ENCODE data around the gene LMTK3.

The LMTK3 gene

DNA sequence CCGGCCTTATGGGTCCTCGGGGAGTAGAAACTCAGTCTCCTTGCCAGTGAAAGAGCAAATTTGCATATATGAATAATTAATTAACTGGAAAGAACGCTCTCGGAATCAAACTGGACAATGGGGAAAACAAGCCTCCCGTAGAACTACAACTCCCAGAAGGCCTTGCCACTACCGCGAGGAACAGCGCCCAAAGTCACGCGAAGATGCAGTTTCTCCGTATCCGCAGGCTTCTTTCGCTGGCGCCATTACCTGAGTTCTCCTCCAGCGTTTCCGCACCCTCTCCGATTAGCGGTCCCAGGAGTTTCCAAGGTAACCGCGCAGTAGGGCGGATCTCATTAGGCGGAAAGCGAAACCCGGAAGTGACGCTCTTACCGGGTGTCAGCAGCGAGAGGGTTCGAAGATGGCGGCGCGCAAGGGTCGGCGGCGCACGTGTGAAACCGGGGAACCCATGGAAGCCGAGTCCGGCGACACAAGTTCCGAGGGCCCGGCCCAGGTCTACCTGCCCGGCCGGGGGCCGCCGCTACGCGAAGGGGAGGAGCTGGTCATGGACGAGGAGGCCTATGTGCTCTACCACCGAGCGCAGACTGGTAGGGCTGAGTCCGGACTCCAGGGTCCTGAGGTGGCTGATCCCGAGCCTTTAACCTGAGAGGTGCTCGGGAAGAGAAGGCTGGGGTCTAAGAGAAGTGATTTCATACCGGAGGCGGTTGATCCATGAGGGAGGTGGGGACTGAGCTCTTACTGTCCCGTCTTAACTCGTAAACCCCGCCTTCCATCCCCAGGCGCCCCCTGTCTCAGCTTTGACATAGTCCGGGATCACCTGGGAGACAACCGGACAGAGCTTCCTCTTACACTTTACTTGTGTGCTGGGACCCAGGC lies 65.8 kb downstream of the LMTK3 start, which contains the start of gene GRWD1:
TSS of gene GRWD1 (plus strand) at position 378 of the 876 bp plus-strand sequence. CDS start at position 401, 23 bp downstream.
- DNase-seq (peak; percentile 91), ATAC-seq (peak; percentile 94)
- Mint-ChIP-seq H3K36me3 (ENCODE audit: low read depth) (peaks cover 38% of the 10 kb centered on the region), H3K27ac (peak within 1 kb of the TSS; percentile 91), H3K4me3 (peak within 1 kb of the TSS; percentile 88), H3K4me1 (peaks cover 41% of the 10 kb centered on the region), H3K9me3 (no peaks in the 10 kb centered on the region), H3K27me3 (peaks cover 22% of the 10 kb centered on the region)

DNA sequence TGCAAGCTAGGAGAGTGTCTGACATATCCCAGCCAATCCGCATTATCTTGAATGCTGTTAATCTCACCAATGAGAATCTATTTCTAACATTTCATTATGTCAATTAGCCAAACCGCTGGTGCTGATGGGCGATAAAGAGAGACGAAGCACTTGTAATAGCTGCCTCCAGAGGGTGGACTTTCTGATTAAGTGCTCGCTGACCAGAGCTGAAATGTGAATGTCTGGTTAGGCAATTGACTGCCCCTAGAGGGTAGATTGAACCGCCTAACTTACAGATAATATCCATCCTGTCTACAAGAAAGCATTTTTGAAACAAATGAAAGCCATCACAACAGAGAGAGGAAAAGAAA lies 66.4 kb downstream of the LMTK3 start:
- DNase-seq = no peak
- peak; percentile 7 for ATAC-seq
- Mint-ChIP-seq H3K27ac (peak overlapping the region; percentile 91), H3K4me3 (peak overlapping the region; percentile 88), H3K27me3 (peaks cover 22% of the 10 kb centered on the region), H3K36me3 (ENCODE audit: low read depth) (peaks cover 36% of the 10 kb centered on the region), H3K9me3 (no peaks in the 10 kb centered on the region), H3K4me1 (peaks cover 41% of the 10 kb centered on the region)

DNA sequence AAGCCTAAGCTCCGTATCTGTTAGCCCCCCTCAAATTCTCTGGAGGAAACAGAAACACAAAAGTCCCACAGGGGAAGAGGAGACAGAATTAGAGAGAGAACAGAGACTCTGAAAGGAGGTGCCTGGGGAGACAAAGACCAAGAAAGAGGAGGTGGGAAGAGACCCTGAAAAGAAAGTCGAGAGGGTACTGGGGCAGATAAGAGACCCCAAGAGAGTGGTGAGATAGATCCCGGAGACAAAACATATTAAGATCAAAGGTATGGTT lies 66.8 kb downstream of the LMTK3 start:
- H3K4me1 Mint-ChIP-seq = peaks cover 41% of the 10 kb centered on the region
- H3K4me3 Mint-ChIP-seq = peak overlapping the region; percentile 88
- DNase-seq (no peak), ATAC-seq (no peak)
- H3K27me3 Mint-ChIP-seq = peaks cover 22% of the 10 kb centered on the region
- peaks cover 36% of the 10 kb centered on the region for H3K36me3 Mint-ChIP-seq (ENCODE audit: low read depth)
- no peaks in the 10 kb centered on the region for H3K9me3 Mint-ChIP-seq
- peak overlapping the region; percentile 33 for H3K27ac Mint-ChIP-seq

DNA sequence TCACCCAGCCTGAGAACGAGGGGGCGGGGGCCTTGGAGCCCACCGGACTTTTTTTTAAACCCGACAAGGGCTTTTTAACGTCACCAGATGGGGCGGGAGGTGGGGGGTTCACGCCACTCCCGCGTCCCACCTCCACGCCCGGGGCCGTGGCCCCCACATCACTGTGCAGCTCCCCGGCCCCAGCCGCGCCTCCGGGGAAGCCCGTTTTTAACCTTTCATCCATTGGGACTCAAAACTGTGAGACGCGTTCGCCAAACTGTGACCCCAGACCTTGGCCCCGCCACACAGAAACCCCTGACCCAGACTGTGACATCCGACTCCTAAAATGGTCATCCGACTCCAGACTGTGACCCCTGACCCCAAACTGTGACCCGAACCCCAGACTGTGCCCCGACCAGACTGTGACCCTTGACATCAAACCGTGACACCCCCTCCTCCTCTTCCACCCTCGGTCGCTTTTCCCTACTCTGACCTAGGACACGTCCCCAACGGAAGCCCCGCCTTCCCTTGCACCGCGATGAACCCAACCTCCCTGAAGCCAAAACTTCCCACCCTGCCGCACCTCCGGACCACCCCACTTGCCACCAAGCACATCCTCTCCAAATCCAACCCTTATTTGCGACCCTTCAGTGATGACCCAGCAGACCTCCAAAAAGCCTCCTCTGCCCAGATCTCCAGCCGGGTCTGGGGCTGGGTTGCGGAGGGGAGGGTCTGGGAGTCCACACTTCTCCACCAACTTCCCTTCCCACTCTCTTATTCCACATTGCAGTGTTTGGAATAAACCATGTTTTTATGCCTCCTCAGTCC lies 67.3 kb downstream of the LMTK3 start:
- DNase-seq (no peak), ATAC-seq (no peak)
- H3K4me3 Mint-ChIP-seq = peak overlapping the region; percentile 88
- peaks cover 22% of the 10 kb centered on the region for H3K27me3 Mint-ChIP-seq
- H3K4me1 Mint-ChIP-seq = peaks cover 41% of the 10 kb centered on the region
- H3K27ac Mint-ChIP-seq = peak overlapping the region; percentile 33
- peaks cover 32% of the 10 kb centered on the region for H3K36me3 Mint-ChIP-seq (ENCODE audit: low read depth)
- H3K9me3 Mint-ChIP-seq = no peaks in the 10 kb centered on the region

DNA sequence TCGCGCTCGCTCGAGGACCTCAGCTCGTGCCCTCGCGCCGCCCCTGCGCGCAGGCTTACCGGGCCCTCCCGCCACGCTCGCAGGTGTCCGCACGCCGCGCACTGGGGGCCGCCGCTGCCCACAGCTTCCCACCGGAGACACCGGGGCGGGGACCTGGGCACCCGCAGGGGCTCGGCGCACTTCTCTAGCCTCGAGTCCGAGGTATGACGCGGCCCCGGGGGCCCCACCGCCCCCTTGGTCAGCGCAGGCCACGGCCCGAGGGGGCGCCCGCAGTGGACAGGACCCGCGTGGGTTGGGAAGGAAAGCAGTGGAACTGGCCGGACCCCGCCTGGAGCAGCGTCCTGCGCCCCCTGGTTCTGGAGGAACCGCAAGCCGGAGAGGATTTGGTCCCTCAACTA lies 67.9 kb downstream of the LMTK3 start:
- H3K27ac Mint-ChIP-seq = no peak overlapping the region
- no peak overlapping the region for H3K4me3 Mint-ChIP-seq
- no peak for ATAC-seq
- no peaks in the 10 kb centered on the region for H3K9me3 Mint-ChIP-seq
- DNase-seq = no peak
- H3K4me1 Mint-ChIP-seq = peaks cover 40% of the 10 kb centered on the region
- H3K36me3 Mint-ChIP-seq (ENCODE audit: low read depth) = peaks cover 27% of the 10 kb centered on the region
- H3K27me3 Mint-ChIP-seq = peaks cover 25% of the 10 kb centered on the region

DNA sequence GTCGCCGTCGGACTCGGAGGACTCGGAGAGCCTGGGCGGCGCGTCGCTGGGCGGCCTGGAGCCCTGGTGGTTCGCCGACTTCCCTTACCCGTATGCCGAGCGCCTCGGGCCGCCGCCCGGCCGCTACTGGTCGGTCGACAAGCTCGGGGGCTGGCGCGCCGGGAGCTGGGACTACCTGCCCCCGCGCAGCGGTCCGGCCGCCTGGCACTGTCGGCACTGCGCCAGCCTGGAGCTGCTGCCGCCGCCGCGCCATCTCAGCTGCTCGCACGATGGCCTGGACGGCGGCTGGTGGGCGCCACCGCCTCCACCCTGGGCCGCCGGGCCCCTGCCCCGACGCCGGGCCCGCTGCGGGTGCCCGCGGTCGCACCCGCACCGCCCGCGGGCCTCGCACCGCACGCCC lies 68.4 kb downstream of the LMTK3 start:
- peaks cover 25% of the 10 kb centered on the region for H3K27me3 Mint-ChIP-seq
- H3K4me1 Mint-ChIP-seq = peaks cover 38% of the 10 kb centered on the region

DNA sequence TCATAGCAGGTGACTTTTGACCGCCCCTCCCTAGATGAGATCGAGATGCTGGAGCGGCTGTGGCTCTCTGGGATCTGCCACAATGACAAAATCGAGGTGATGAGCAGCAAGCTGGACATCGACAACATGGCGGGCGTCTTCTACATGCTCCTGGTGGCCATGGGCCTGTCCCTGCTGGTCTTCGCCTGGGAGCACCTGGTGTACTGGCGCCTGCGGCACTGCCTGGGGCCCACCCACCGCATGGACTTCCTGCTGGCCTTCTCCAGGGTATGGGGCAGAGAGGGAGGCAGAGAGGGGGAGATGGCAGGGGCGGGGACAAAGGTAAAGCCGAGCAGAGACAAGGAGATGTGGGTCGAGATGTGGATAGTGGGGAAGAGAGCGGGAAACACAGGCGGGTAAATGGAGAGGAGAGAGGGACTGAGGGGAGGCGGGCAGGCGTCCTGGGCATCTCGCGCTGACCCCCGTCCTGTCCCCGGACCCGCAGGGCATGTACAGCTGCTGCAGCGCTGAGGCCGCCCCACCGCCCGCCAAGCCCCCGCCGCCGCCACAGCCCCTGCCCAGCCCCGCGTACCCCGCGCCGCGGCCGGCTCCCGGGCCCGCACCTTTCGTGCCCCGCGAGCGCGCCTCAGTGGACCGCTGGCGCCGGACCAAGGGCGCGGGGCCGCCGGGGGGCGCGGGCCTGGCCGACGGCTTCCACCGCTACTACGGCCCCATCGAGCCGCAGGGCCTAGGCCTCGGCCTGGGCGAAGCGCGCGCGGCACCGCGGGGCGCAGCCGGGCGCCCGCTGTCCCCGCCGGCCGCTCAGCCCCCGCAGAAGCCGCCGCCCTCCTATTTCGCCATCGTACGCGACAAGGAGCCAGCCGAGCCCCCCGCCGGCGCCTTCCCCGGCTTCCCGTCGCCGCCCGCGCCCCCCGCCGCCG lies 69.3 kb downstream of the LMTK3 start:
- ATAC-seq (no peak), DNase-seq (no peak)
- H3K27ac Mint-ChIP-seq = no peak overlapping the region
- H3K36me3 Mint-ChIP-seq (ENCODE audit: low read depth) = peaks cover 14% of the 10 kb centered on the region
- peaks cover 29% of the 10 kb centered on the region for H3K4me1 Mint-ChIP-seq
- H3K27me3 Mint-ChIP-seq = peaks cover 32% of the 10 kb centered on the region
- no peaks in the 10 kb centered on the region for H3K9me3 Mint-ChIP-seq
- H3K4me3 Mint-ChIP-seq = no peak overlapping the region

More for the DNA sequence above, 68.4 kb downstream of the LMTK3 start:
- Mint-ChIP-seq H3K4me3 (no peak overlapping the region), H3K9me3 (no peaks in the 10 kb centered on the region), H3K36me3 (ENCODE audit: low read depth) (peaks cover 23% of the 10 kb centered on the region), H3K27ac (no peak overlapping the region)
- DNase-seq (no peak), ATAC-seq (no peak)

DNA sequence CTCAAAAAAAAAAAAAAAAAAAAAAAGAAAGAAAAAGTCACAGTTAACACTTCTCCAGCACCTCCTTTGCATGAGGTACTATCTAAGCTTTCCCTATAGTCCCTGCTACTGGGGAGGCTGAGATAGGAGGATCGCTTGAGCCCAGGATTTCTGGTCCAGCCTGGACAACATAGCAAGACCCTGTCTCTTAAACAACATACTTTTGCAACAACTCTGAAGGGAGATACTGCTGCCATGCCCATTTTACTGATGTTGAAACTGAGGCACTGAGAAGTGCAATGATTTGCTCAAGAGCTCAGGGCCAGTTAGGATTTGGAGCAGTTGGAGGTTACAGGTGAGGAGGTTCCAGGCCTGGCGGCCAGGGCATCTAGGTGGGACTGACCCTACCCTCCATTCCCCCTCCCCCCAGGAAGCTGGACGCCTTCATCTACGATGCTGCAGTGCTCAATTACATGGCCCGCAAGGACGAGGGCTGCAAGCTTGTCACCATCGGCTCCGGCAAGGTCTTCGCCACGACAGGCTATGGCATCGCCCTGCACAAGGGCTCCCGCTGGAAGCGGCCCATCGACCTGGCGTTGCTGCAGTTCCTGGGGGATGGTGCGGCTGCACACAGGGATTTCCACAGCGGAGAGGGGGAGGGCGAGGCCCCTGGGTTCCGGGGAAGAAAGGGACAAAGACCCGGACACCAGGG lies 70.1 kb downstream of the LMTK3 start:
- Mint-ChIP-seq H3K36me3 (ENCODE audit: low read depth) (peaks cover 8% of the 10 kb centered on the region), H3K9me3 (no peaks in the 10 kb centered on the region), H3K4me3 (no peak overlapping the region), H3K27me3 (peaks cover 35% of the 10 kb centered on the region), H3K27ac (no peak overlapping the region), H3K4me1 (peaks cover 23% of the 10 kb centered on the region)
- ATAC-seq = no peak
- no peak for DNase-seq

DNA sequence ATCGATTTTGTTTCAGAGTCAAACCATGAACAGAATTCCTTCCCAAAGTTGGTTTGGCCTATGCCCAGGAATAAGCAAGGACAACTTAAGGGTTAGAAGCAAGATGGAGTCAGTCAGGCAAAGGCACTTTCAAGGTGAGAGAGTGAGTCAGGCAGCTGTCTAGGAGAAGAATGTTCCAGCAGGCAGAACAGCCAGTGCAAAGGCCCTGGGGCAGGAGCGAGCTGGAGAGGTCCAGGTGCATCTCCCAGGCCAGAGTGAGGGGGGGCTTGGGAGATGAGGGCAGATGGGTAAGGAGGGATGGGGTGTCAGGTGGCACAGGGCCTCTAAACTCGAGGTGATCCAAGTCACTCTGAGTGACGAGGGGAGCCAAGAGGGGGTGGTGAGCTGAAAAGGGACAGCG lies 75.0 kb downstream of the LMTK3 start:
- Mint-ChIP-seq H3K27me3 (peaks cover 20% of the 10 kb centered on the region), H3K27ac (no peak overlapping the region), H3K4me1 (no peaks in the 10 kb centered on the region), H3K36me3 (ENCODE audit: low read depth) (no peaks in the 10 kb centered on the region), H3K9me3 (no peaks in the 10 kb centered on the region), H3K4me3 (no peak overlapping the region)
- DNase-seq (no peak), ATAC-seq (no peak)
